HK-2 (cell line): ENCODE data around the gene EPB41L3.
"Not testable (repeated sequence)": the region's sequence is repeated elsewhere in the genome, so short reads cannot be mapped to it uniquely, and the experiment has no call there.

Experiments used
- DNase-seq: peaks from one replicate; pipeline ENCODE4 v3.0.0-alpha.2; 2018; ENCODE audit not compliant: unreplicated experiment

EPB41L3 gene

GRCh38 chr18:5543773-5544389 is at the start of gene EPB41L3:
EPB41L3 (minus strand) TSS chr18:5543997; CDS start chr18:5489183, 54,814 bp downstream.
- no peak for DNase-seq

GRCh38 chr18:5588529-5588928 is 44.7 kb upstream of the EPB41L3 start:
- no peak for DNase-seq

GRCh38 chr18:5585653-5586052 is 41.9 kb upstream of the EPB41L3 start:
- no peak for DNase-seq

GRCh38 chr18:5584746-5585417 is 41.1 kb upstream of the EPB41L3 start:
- no peak for DNase-seq

- DNase-seq, result peak; percentile 14
Observed at GRCh38 chr18:5582849-5583681, 39.3 kb upstream of the EPB41L3 start.

GRCh38 chr18:5582076-5582475 is 38.3 kb upstream of the EPB41L3 start:
- DNase-seq, result no peak

GRCh38 chr18:5574843-5575242 is 31.0 kb upstream of the EPB41L3 start:
- DNase-seq, result no peak

GRCh38 chr18:5571666-5572065 is 27.9 kb upstream of the EPB41L3 start:
- no peak for DNase-seq

- DNase-seq, result not testable (repeated sequence)
Observed at GRCh38 chr18:5570613-5571012, 26.8 kb upstream of the EPB41L3 start.

- DNase-seq, result no peak
Observed at GRCh38 chr18:5568416-5568815, 24.6 kb upstream of the EPB41L3 start.

GRCh38 chr18:5558851-5559250 is 15.1 kb upstream of the EPB41L3 start:
- DNase-seq, result no peak

- DNase-seq, result no peak
Observed at GRCh38 chr18:5556310-5556974, 12.6 kb upstream of the EPB41L3 start.

- no peak for DNase-seq
Observed at GRCh38 chr18:5554629-5555028, 10.8 kb upstream of the EPB41L3 start.

GRCh38 chr18:5546660-5547059 is 2.9 kb upstream of the EPB41L3 start:
- DNase-seq, result no peak

- no peak for DNase-seq
Observed at GRCh38 chr18:5543036-5543680, 639 bp downstream of the EPB41L3 start.

GRCh38 chr18:5542515-5543035 is 1.2 kb downstream of the EPB41L3 start:
- DNase-seq, result no peak

- DNase-seq, result no peak
Observed at GRCh38 chr18:5541644-5542043, 2.2 kb downstream of the EPB41L3 start.

GRCh38 chr18:5539391-5539790 is 4.4 kb downstream of the EPB41L3 start:
- DNase-seq, result no peak

GRCh38 chr18:5538544-5538943 is 5.3 kb downstream of the EPB41L3 start:
- DNase-seq, result no peak

- no peak for DNase-seq
Observed at GRCh38 chr18:5537860-5538259, 5.9 kb downstream of the EPB41L3 start.

GRCh38 chr18:5534845-5535244 is 9.0 kb downstream of the EPB41L3 start:
- DNase-seq, result no peak
